Upper lobe of left lung (tissue), 6 donors: ENCODE measurements around the gene UBR2. TPM values are rescaled to one million over a fixed set of nuclear protein-coding genes. Genes with fewer than 3 reads are reported as not detected.
"Not testable (repeated sequence)": the region's sequence is repeated elsewhere in the genome, so short reads cannot be mapped to it uniquely, and the experiment has no call there.

ENCODE experiments used
- ATAC-seq, 2 donors: fragments of 200-7000 bp; cut with Tn5 transposase; one replicate each; pipeline ENCODE4 v1.9.1; 2022; ENCODE audit warnings: mild to moderate bottlenecking in 2 of 2, moderate library complexity in 2 of 2; ENCODE audit not compliant: low FRiP score in 2 of 2
- DNase-seq, 2 donors: peaks; one replicate each; pipeline ENCODE4 v3.0.0-alpha.2; 2019 to 2020
- H3K27ac ChIP-seq, 4 donors: fragments of 200-600 bp; sonication (generic); one replicate each; pipeline ENCODE4 v1.5.1; 2016 to 2019
- H3K27me3 ChIP-seq, 4 donors: fragments of 200-600 bp; sonication (generic); one replicate each; pipeline ENCODE4 v1.5.1; 2017 to 2019
- H3K36me3 ChIP-seq, 4 donors: fragments of 200-600 bp; sonication (generic); one replicate each; pipeline ENCODE4 v1.5.1; 2016 to 2019
- H3K4me1 ChIP-seq, 4 donors: fragments of 200-600 bp; sonication (generic); one replicate each; pipeline ENCODE4 v1.5.1; 2018 to 2019
- H3K4me3 ChIP-seq, 4 donors: fragments of 200-600 bp; sonication (generic); one replicate each; pipeline ENCODE4 v1.5.1; 2017 to 2019; ENCODE audit warnings: mild to moderate bottlenecking in 2 of 4, moderate library complexity in 1 of 4
- H3K9me3 ChIP-seq, 4 donors: fragments of 200-600 bp; sonication (generic); one replicate each; pipeline ENCODE4 v1.5.1; 2018 to 2019
- EP300 ChIP-seq, 4 donors: sonication (generic); formaldehyde crosslinking; IDR thresholded peaks; one replicate each; pipeline ENCODE4 v1.5.1; 2017; ENCODE audit warnings: antibody characterized with exemption in 4 of 4, control low read depth in 2 of 4
- POLR2A ChIP-seq, 4 donors: fragments of 450-650 bp; IDR thresholded peaks; one replicate each; pipeline ENCODE4 v1.5.1; 2016 to 2017; ENCODE audit warnings: antibody characterized with exemption in 4 of 4, mild to moderate bottlenecking in 2 of 4
- POLR2AphosphoS5 ChIP-seq, 2 donors: sonication (generic); formaldehyde crosslinking; IDR thresholded peaks; one replicate each; pipeline ENCODE4 v1.5.1; 2017; ENCODE audit warnings: antibody characterized with exemption in 2 of 2
- WGBS, 2 donors: methylation state at CpG; one replicate each; pipeline ENCODE4 v1.1.5; 2017 to 2018; 5-methylcytosine and 5-hydroxymethylcytosine counted together
- total RNA-seq, 6 donors: library from RNA; depleted of rRNA in 4 of 6; stranded (reverse); fragments of >200 nt in 4 of 6; gene quantifications; one replicate each; pipeline versions ENCODE4 v1.1.0 to v1.2.1, GENCODE V29; 2016 to 2021
- TF ChIP-seq, protein P1 (sequence below), 6 experiments: fragments of 450-650 bp in 4 of 6; fragments of 200-600 bp in 2 of 6; sonication (generic) in 2 of 6; IDR thresholded peaks; one replicate each; pipeline ENCODE4 v1.5.1; 2016 to 2019; ENCODE audit warnings: antibody characterized with exemption in 6 of 6
- donor health status: DM: no; HTN: no; CAD: no; lungs with moderate emphysema.
- donor health status: DM: no; HTN: yes; CAD: no; lungs with severe emphysema.

The UBR2 gene
- total RNA-seq, 6 donors from 2014 or later = 20.3 to 44.3 (median 32.8) TPM

DNA sequence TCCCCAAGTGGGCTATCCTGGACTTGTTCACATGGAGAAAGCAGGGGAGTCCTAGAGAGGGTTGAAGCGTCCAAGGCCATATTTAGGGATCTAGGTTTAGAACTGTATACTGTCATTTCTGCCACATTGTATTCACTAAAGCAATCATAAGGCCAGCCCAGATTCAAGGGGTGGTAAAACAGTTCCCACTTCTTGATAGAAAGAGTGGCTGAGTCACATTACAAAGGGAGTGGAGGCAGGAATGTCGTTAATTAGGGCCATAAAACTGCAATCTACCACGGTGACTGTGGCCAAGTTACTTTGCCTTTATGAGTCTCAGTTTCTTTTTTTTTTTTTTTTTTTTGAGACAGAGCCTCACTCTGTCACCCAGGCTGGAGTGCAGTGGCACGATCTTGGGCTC, 7.4 kb upstream of the UBR2 start:
- no peaks in the 10 kb centered on the region for H3K36me3 ChIP-seq
- WGBS, 2 donors = 79 to 87% methylated on average over 4 of the region's 4 CpGs
- peaks cover 0 to 4% (median 0%) of the 10 kb centered on the region in 4 donors for H3K4me1 ChIP-seq
- no peaks in the 10 kb centered on the region for H3K27me3 ChIP-seq
- no peaks in the 10 kb centered on the region for H3K9me3 ChIP-seq
- no peak for TF ChIP-seq POLR2A (IDR thresholded peaks at IDR 0.05)
- no peak for TF ChIP-seq EP300 (IDR thresholded peaks at IDR 0.05)
- TF ChIP-seq, protein P1, sequence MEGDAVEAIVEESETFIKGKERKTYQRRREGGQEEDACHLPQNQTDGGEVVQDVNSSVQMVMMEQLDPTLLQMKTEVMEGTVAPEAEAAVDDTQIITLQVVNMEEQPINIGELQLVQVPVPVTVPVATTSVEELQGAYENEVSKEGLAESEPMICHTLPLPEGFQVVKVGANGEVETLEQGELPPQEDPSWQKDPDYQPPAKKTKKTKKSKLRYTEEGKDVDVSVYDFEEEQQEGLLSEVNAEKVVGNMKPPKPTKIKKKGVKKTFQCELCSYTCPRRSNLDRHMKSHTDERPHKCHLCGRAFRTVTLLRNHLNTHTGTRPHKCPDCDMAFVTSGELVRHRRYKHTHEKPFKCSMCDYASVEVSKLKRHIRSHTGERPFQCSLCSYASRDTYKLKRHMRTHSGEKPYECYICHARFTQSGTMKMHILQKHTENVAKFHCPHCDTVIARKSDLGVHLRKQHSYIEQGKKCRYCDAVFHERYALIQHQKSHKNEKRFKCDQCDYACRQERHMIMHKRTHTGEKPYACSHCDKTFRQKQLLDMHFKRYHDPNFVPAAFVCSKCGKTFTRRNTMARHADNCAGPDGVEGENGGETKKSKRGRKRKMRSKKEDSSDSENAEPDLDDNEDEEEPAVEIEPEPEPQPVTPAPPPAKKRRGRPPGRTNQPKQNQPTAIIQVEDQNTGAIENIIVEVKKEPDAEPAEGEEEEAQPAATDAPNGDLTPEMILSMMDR (IDR thresholded peaks at IDR 0.05) = no peak
- no peak for TF ChIP-seq POLR2AphosphoS5 (IDR thresholded peaks at IDR 0.05)
- H3K4me3 ChIP-seq = no peak overlapping the region
- ATAC-seq = no peak
- H3K27ac ChIP-seq = no peak overlapping the region
- no peak for DNase-seq

DNA sequence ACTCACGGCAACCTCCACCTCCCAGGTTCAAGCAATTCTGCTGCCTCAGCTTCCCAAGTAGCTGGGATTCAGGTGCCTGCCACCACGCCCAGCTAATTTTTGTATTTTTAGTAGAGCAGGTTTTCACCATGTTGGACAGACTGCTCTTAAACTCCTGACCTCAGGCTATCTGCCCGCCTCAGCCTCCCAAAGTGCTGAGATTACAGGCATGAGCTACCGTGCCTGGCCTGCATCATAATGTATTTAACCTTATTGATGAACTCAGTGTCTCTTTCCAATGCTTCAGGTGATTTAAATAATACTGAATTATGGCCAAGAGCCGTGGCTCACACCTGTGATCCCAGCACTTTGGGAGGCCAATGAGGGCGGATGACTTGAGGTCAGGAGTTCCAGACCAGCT, 4.6 kb upstream of the UBR2 start:
- not testable (repeated sequence) for H3K27ac ChIP-seq, DNase-seq, ATAC-seq, H3K4me1 ChIP-seq, H3K9me3 ChIP-seq, H3K4me3 ChIP-seq, H3K36me3 ChIP-seq, H3K27me3 ChIP-seq
- 92 to 96% methylated on average over 6 of the region's 6 CpGs for WGBS, 2 donors

DNA sequence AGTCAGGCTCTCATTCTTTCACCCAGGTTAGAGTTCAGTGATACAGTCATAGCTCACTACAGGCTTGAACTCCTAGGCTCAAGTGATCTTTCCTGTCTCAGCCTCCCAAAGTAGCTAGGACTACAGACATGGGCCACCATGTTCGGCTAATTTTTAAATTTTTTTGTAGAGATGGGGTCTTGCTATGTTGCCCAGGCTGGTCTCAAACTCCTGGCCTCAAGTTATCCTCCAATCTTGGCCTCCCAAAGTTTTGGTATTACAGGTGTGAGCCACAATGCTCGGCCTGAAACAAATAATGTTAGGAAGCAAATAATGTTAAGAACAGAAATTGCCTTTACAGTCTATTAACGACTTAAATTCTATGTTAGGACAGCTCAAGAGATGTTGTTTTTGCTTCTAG, 1.8 kb upstream of the UBR2 start:
- no peak for ATAC-seq
- H3K4me3 ChIP-seq = no peak overlapping the region
- peaks cover 0 to 3% (median 0%) of the 10 kb centered on the region in 4 donors for H3K36me3 ChIP-seq
- H3K9me3 ChIP-seq = no peaks in the 10 kb centered on the region
- TF ChIP-seq, protein P1 (IDR thresholded peaks at IDR 0.05) = no peak
- no peak for TF ChIP-seq POLR2AphosphoS5 (IDR thresholded peaks at IDR 0.05)
- no peak for TF ChIP-seq EP300 (IDR thresholded peaks at IDR 0.05)
- no peak for TF ChIP-seq POLR2A (IDR thresholded peaks at IDR 0.05)
- no peak overlapping the region for H3K27ac ChIP-seq
- DNase-seq = no peak
- peaks cover 8 to 20% (median 12%) of the 10 kb centered on the region in 4 donors for H3K4me1 ChIP-seq
- no peaks in the 10 kb centered on the region for H3K27me3 ChIP-seq
- 60 to 90% methylated on average over 3 of the region's 3 CpGs for WGBS, 2 donors

DNA sequence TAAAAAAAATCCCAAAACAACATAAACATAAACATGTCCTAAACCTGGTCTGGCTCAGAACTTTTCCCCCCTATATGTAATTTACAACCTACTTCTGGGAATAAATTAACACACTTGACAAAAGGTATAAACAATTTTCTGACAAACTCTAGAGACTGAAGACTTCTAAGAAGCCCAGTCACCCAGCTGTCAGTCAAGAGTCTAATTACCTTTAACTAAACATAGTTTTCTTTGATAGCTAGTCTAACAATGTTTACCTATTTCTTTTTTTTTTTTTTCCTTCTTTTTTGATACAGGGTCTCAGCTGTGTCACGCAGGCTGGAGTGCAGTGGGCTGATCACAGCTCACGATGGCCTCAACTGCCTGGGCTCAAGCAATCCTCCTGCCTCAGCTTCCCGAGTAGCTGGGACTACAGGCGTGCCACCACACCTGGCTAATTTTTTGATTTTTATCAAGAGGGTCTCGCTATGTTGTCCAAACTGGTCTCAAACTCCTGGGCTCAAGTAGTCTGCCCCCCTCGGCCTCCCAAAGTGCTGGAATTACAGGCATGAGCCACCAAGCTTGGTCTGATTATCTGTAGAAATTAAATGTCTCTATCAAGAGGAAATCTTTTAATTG, 932 bp upstream of the UBR2 start:
- Histone ChIP-seq H3K27ac (no peak overlapping the region), H3K4me1 (peaks cover 13 to 29% (median 17%) of the 10 kb centered on the region in 4 donors), H3K36me3 (peaks cover 0 to 3% (median 0%) of the 10 kb centered on the region in 4 donors), H3K9me3 (no peaks in the 10 kb centered on the region), H3K27me3 (no peaks in the 10 kb centered on the region), H3K4me3 (peak overlapping the region in 1 of 4 donors; percentile 70)
- TF ChIP-seq POLR2AphosphoS5 (IDR thresholded peaks at IDR 0.05) = no peak
- no peak for DNase-seq
- no peak for ATAC-seq
- WGBS, 2 donors = 67 to 75% methylated on average over 6 of the region's 6 CpGs

DNA sequence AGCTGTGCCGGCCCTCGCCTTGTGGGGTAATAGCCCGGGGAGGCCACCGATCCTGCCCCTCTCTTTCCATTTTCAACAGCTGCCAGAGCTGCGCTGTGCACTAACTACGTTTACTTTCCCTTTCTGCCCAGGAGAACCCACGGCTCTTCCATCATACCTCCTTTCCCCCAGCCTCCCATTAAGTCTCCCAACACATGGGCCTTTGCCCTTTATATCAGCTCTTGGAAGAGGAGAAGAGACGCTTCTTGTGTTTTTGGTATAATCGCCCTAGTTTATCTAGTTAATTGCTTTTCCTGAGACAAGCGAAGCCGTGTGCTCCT, 637 bp downstream of the UBR2 start:
- 0 to 2% methylated on average over 7 to 11 of the region's 11 CpGs for WGBS, 2 donors
- no peaks in the 10 kb centered on the region for H3K27me3 ChIP-seq
- ATAC-seq = no peak

DNA sequence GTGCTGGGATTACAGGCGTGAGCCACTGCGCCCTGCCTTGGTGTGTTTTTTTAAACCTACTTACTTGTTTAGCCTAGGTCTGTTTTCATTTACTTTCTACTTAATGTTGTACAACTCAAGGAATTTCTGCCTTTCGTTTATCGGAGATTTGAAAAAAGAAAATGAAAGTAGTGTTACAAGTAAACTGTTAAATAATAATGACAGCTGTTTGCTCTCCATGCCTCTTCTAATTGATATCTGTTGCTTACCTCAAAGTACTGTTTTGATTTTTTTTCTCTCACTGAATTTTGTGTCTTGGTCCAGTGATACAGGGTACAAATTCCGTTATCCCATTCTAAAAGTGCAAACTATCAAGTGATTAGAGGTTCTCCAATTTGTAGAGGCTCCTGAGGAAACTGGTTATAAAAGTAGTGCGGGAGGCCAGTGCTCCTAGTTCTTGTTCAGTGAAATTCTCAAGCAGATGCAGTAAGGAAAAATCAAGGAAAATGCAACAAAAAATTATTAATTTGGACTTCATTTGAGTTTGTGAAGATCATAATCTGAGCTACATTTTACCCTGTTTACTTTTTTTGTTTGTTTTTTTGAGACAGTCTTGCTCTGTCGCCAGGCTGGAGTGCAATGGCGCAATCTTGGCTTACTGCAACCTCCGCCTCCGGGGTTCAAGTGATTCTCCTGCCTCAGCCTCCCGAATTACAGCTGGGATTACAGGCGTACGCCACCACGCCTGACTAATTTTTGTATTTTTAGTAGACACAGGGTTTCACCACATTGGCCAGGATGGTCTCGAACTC, 2.2 kb downstream of the UBR2 start:
- TF ChIP-seq EP300 (IDR thresholded peaks at IDR 0.05) (no peak), POLR2A (IDR thresholded peaks at IDR 0.05) (no peak), POLR2AphosphoS5 (IDR thresholded peaks at IDR 0.05) (no peak)
- TF ChIP-seq, protein P1 (IDR thresholded peaks at IDR 0.05) = no peak
- Histone ChIP-seq H3K4me1 (peaks cover 30 to 50% (median 35%) of the 10 kb centered on the region in 4 donors), H3K9me3 (no peaks in the 10 kb centered on the region), H3K27ac (peak overlapping the region; percentile 97 to 99 (median 98)), H3K36me3 (peaks cover 0 to 3% (median 0%) of the 10 kb centered on the region in 4 donors), H3K27me3 (no peaks in the 10 kb centered on the region), H3K4me3 (peak overlapping the region; percentile 70 to 96 (median 82))
- DNase-seq (no peak), ATAC-seq (no peak)
- 45 to 49% methylated on average over 15 of the region's 15 CpGs for WGBS, 2 donors

More for the DNA sequence above, 637 bp downstream of the UBR2 start:
- H3K4me3 ChIP-seq = peak overlapping the region; percentile 70 to 96 (median 82)
- H3K4me1 ChIP-seq = peaks cover 19 to 40% (median 24%) of the 10 kb centered on the region in 4 donors
- peaks cover 0 to 3% (median 0%) of the 10 kb centered on the region in 4 donors for H3K36me3 ChIP-seq
- H3K9me3 ChIP-seq = no peaks in the 10 kb centered on the region
- DNase-seq = no peak
- peak overlapping the region; percentile 97 to 99 (median 98) for H3K27ac ChIP-seq
- no peak for TF ChIP-seq POLR2A (IDR thresholded peaks at IDR 0.05)
